HFFc6 (cell line): Measurements from ENCODE around the gene MUSTN1. TPM values are rescaled to one million over a fixed set of nuclear protein-coding genes. Genes with fewer than 3 reads are reported as not detected.

Experiments
- DNase-seq: peaks from one replicate; pipeline ENCODE4 v3.0.0-alpha.2; 2018
- H3K27ac Mint-ChIP-seq: 2 replicates; pipeline ENCODE4 v1.8.0; 2020; ENCODE audit warnings: mild to moderate bottlenecking, mixed read lengths
- H3K27me3 Mint-ChIP-seq: 2 replicates; pipeline ENCODE4 v1.8.0; 2021; ENCODE audit warnings: mild to moderate bottlenecking, moderate library complexity, mixed read lengths; ENCODE audit not compliant: insufficient read depth
- H3K36me3 Mint-ChIP-seq: 2 replicates; pipeline ENCODE4 v1.8.0; 2021; ENCODE audit warnings: low read depth, mixed read lengths
- H3K4me1 Mint-ChIP-seq: 2 replicates; pipeline ENCODE4 v1.8.0; 2020; ENCODE audit warnings: low read depth, mixed read lengths
- H3K4me3 Mint-ChIP-seq: 2 replicates; pipeline ENCODE4 v1.8.0; 2020; ENCODE audit warnings: mild to moderate bottlenecking, moderate library complexity, mixed read lengths
- H3K9me3 Mint-ChIP-seq: 2 replicates; pipeline ENCODE4 v1.8.0; 2020; ENCODE audit warnings: mild to moderate bottlenecking, mixed read lengths
- total RNA-seq, 6 experiments: library from RNA; stranded (reverse); fragmentation: NEBNext Ultra II Directional; extraction: Animal tissue kit (Norgen Biotek cat#: 25700); gene quantifications; 2 replicates in 1 of 6; 3 replicates in 5 of 6; pipeline ENCODE4 v1.2.3, GENCODE V29; 2021
- TF ChIP-seq, protein P1 (sequence below): fragments of 200-600 bp; sonication (generic); IDR thresholded peaks from 2 replicates; pipeline ENCODE4 v1.5.0; 2021; ENCODE audit warnings: antibody characterized with exemption, mild to moderate bottlenecking

MUSTN1 gene
- total RNA-seq, 6 experiments from 2014 or later, result 0.39 TPM; not detected in 5

DNA sequence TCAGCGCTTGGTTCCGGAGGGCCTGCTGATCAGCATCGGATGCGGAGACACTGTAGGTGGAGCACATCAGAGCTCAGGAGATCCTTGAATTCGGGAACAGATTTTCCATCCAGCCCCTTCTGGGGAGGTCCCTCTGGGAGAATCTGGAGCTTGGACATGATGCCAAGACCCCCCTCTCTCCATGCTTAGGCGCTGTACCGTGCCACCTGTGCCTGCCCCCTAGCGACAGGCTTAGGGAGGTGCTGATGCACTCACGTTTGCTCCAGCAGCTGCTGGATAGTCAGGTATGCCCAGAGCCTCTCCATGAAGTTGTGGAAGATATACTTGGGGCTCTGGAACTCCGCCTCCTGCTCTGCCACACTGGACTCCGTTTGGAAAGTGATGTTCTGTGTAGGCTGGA, 14.1 kb downstream of the MUSTN1 start:
- no peaks in the 10 kb centered on the region for H3K4me1 Mint-ChIP-seq
- TF ChIP-seq, protein P1, sequence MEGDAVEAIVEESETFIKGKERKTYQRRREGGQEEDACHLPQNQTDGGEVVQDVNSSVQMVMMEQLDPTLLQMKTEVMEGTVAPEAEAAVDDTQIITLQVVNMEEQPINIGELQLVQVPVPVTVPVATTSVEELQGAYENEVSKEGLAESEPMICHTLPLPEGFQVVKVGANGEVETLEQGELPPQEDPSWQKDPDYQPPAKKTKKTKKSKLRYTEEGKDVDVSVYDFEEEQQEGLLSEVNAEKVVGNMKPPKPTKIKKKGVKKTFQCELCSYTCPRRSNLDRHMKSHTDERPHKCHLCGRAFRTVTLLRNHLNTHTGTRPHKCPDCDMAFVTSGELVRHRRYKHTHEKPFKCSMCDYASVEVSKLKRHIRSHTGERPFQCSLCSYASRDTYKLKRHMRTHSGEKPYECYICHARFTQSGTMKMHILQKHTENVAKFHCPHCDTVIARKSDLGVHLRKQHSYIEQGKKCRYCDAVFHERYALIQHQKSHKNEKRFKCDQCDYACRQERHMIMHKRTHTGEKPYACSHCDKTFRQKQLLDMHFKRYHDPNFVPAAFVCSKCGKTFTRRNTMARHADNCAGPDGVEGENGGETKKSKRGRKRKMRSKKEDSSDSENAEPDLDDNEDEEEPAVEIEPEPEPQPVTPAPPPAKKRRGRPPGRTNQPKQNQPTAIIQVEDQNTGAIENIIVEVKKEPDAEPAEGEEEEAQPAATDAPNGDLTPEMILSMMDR, result peak; percentile 82
- no peak overlapping the region for H3K4me3 Mint-ChIP-seq
- no peak for DNase-seq
- peaks cover 4% of the 10 kb centered on the region; the same call in 1 of the 2 replicates for H3K27me3 Mint-ChIP-seq
- H3K9me3 Mint-ChIP-seq, result no peaks in the 10 kb centered on the region
- no peak overlapping the region for H3K27ac Mint-ChIP-seq
- H3K36me3 Mint-ChIP-seq, result no peaks in the 10 kb centered on the region

DNA sequence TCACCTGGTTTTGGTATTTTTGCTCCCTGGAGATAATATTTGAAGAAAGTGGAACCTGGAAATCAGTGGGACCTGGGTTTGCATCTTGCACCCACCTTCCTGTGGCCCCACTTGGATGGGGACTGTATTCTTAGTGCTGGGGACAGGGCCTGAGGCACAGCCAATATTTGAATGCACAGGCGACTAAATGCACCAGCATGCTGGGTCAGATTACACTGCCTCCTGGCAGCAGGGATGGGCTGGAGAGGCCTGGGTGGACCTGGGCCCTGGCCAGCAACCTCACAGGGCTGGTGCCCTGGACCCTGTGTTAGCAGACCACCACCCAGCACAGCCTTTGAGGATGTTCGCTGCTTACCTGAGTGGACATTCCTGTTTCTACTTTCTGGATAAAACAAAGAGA, 14.9 kb downstream of the MUSTN1 start:
- Mint-ChIP-seq H3K4me1 (no peaks in the 10 kb centered on the region), H3K27ac (no peak overlapping the region), H3K9me3 (no peaks in the 10 kb centered on the region), H3K27me3 (peaks cover 5% of the 10 kb centered on the region; the same call in 1 of the 2 replicates), H3K4me3 (no peak overlapping the region), H3K36me3 (no peaks in the 10 kb centered on the region)
- DNase-seq, result no peak
- TF ChIP-seq, protein P1, result no peak

DNA sequence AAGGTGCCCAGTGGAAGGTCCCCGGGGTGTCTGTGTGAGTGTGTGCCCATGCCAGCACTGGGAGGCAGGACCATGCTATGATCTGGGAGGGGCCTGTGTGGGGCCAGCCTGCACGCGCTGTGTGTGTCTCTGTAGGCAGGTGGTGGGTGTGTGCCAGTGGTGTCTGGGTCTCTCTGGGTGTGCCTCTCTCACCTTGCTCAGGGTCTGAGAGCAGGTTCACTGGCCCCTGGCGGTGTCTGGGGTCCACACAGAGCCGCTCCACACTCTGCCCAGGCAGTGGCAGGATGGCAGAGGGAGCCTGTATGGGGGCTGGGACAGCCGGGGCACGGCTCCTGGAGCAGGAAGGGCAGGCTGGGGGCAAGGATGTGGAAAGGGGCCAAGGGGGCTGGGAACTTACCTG, 17.0 kb downstream of the MUSTN1 start:
- TF ChIP-seq, protein P1, result no peak
- H3K4me3 Mint-ChIP-seq, result no peak overlapping the region
- H3K9me3 Mint-ChIP-seq, result no peaks in the 10 kb centered on the region
- H3K36me3 Mint-ChIP-seq, result no peaks in the 10 kb centered on the region
- H3K27me3 Mint-ChIP-seq, result peaks cover 8% of the 10 kb centered on the region; the same call in 1 of the 2 replicates
- no peak for DNase-seq
- no peak overlapping the region for H3K27ac Mint-ChIP-seq
- no peaks in the 10 kb centered on the region for H3K4me1 Mint-ChIP-seq

DNA sequence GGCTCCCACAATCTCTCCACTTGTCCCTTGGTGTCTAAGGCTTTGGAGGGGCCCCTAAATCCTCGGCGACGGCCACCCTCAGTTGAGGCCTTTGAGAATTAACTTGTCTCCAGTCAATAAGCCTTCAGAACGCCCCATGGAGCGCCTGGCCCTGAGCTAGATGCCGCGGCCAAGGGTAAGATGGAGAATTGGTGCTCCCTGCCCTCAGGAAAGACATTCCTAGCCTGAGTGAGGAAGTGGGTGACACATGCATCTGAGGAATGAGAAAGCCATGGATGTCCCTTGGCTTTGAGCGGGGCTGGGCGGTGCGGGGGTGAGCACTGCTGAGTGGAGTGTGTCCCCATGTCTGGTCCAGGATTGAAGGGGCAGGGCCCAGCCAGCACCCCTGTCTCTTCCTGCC, 17.6 kb downstream of the MUSTN1 start:
- Mint-ChIP-seq H3K27me3 (peaks cover 11% of the 10 kb centered on the region; the same call in 1 of the 2 replicates), H3K27ac (no peak overlapping the region), H3K36me3 (no peaks in the 10 kb centered on the region), H3K4me1 (no peaks in the 10 kb centered on the region), H3K4me3 (no peak overlapping the region), H3K9me3 (no peaks in the 10 kb centered on the region)
- DNase-seq, result no peak
- TF ChIP-seq, protein P1, result no peak

DNA sequence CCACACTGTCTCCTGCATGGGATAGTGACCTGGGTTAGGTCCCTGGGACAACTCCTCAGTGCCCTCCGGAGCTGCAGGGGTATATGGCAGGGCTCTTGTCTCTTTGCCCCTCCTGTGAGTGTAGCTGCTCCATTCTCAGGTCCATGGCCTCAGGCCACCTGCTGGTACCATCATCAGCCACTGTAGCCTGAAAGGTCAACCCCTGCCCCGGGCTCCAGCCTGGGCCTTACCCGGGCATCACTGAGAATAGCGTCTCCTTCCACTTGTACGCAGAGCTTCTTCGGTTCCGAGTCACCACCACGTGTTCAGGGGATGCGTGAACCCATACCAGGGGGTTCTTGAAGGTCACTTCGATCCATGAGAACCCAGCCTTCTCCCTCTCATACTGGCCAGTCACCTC, 18.2 kb downstream of the MUSTN1 start:
- H3K4me3 Mint-ChIP-seq, result no peak overlapping the region
- no peaks in the 10 kb centered on the region for H3K4me1 Mint-ChIP-seq

More for the DNA sequence above, 18.2 kb downstream of the MUSTN1 start:
- Mint-ChIP-seq H3K27me3 (peaks cover 17% of the 10 kb centered on the region), H3K9me3 (no peaks in the 10 kb centered on the region), H3K27ac (no peak overlapping the region), H3K36me3 (no peaks in the 10 kb centered on the region)
- no peak for DNase-seq
- TF ChIP-seq, protein P1, result no peak
